Endothelial cell of umbilical vein (primary cell): Measurements from ENCODE around the gene DHRS9. TPM values are rescaled to one million over a fixed set of nuclear protein-coding genes. Genes with fewer than 3 reads are reported as not detected.

Experiments
- BruUV-seq: library from RNA; stranded (reverse); fragments of 400-500 nt; replicated peaks from 2 replicates; lab custom pipeline; 2021; lab: Mats Ljungman, UMichigan
- CTCF ChIA-PET: fragments of 300-600, 350-600 bp; sonication (Branson Sonifier 250); formaldehyde crosslinking; loops from one replicate; lab custom pipeline; 2021; ENCODE audit warnings: antibody characterized with exemption, inconsistent platforms; lab: Charles Lee
- POLR2A ChIA-PET: fragments of 300-600, 350-600 bp; sonication (Branson Sonifier 250); formaldehyde crosslinking; loops from one replicate; lab custom pipeline; 2021; ENCODE audit warnings: antibody characterized with exemption, inconsistent platforms; lab: Charles Lee
- DNase-seq: peaks from one replicate; pipeline ENCODE4 v3.0.0-alpha.2; 2011; ENCODE audit warnings: low read depth, low spot score
- FAIRE-seq: peaks from 2 replicates; lab custom pipeline; 2011; peaks lifted over from hg19 to GRCh38; lab: Jason Lieb, UNC
- H2AFZ ChIP-seq: 2 replicates; pipeline ENCODE4 v1.6.0; 2012; ENCODE audit warnings: low read depth, low read length, control low read depth, inconsistent platforms
- H3K27ac ChIP-seq: 2 replicates; pipeline ENCODE4 v1.5.1; 2011; ENCODE audit warnings: low read depth, mild to moderate bottlenecking, control low read depth, low read length, moderate library complexity; ENCODE audit not compliant: insufficient read depth
- H3K27me3 ChIP-seq, 2 experiments: 2 replicates each; pipeline versions ENCODE4 v1.6.0 to v1.6.1; 2011; ENCODE audit warnings: low read length in 2 of 2, mixed read lengths in 1 of 2; ENCODE audit not compliant: control insufficient read depth in 2 of 2, insufficient read depth in 2 of 2
- H3K36me3 ChIP-seq, 2 experiments: 2 replicates in 1 of 2; 3 replicates in 1 of 2; pipeline ENCODE4 v1.5.1; 2011; ENCODE audit warnings: low read length in 2 of 2, mild to moderate bottlenecking in 1 of 2, moderate library complexity in 1 of 2; ENCODE audit not compliant: control insufficient read depth in 2 of 2, insufficient read depth in 2 of 2; ENCODE audit errors: extremely low read depth in 1 of 2
- H3K4me1 ChIP-seq: 3 replicates; pipeline ENCODE4 v1.5.1; 2011; ENCODE audit warnings: mild to moderate bottlenecking, low read length; ENCODE audit not compliant: control insufficient read depth, insufficient read depth; ENCODE audit errors: extremely low read depth
- H3K4me2 ChIP-seq: 2 replicates; pipeline ENCODE4 v1.6.1; 2011; ENCODE audit warnings: low read length, control low read depth, mixed read lengths; ENCODE audit not compliant: insufficient read depth
- H3K4me3 ChIP-seq, 3 experiments: fragments of 200-600 bp in 1 of 3; sonication (generic), shearing (Covaris generic) in 1 of 3; replicated peaks in 1 of 3; 2 replicates each; pipeline ENCODE4 v1.5.1; 2011 to 2016; ENCODE audit warnings: control low read depth in 3 of 3, low read length in 3 of 3, mild to moderate bottlenecking in 2 of 3, inconsistent platforms in 1 of 3, low read depth in 1 of 3, moderate library complexity in 1 of 3; ENCODE audit not compliant: insufficient read depth in 1 of 3
- H3K79me2 ChIP-seq: 2 replicates; pipeline ENCODE4 v1.6.0; 2012; ENCODE audit warnings: low read length, inconsistent platforms; ENCODE audit not compliant: control insufficient read depth, insufficient read depth
- H3K9ac ChIP-seq: replicated peaks from 2 replicates; pipeline ENCODE3; 2011; ENCODE audit warnings: low read length, control low read depth; ENCODE audit not compliant: insufficient read depth; ENCODE audit errors: extremely low read depth
- H3K9me1 ChIP-seq: replicated peaks from 3 replicates; pipeline ENCODE4 v1.6.0; 2011; ENCODE audit warnings: mild to moderate bottlenecking, low read length; ENCODE audit not compliant: control insufficient read depth, insufficient read depth; ENCODE audit errors: extremely low read depth
- H3K9me3 ChIP-seq: replicated peaks from 2 replicates; pipeline ENCODE4 v1.5.1; 2012; ENCODE audit warnings: low read length, inconsistent platforms; ENCODE audit not compliant: control insufficient read depth, insufficient read depth
- H4K20me1 ChIP-seq: replicated peaks from 2 replicates; pipeline ENCODE3; 2011; ENCODE audit warnings: mild to moderate bottlenecking, low read length; ENCODE audit not compliant: control insufficient read depth, insufficient read depth; ENCODE audit errors: extremely low read depth
- EZH2 ChIP-seq: IDR thresholded peaks from 2 replicates; pipeline ENCODE4 v1.6.1; 2012; ENCODE audit warnings: borderline replicate concordance, low read depth, mild to moderate bottlenecking, moderate library complexity, low read length, inconsistent platforms; ENCODE audit not compliant: severe bottlenecking
- FOS ChIP-seq: IDR thresholded peaks from 2 replicates; pipeline ENCODE4 v1.6.1; 2011; ENCODE audit warnings: mild to moderate bottlenecking, low read length, moderate library complexity, borderline replicate concordance; ENCODE audit not compliant: insufficient read depth
- GATA2 ChIP-seq: IDR thresholded peaks from 2 replicates; pipeline ENCODE4 v1.7.0; 2011; ENCODE audit warnings: low read depth, mild to moderate bottlenecking, moderate library complexity, mixed read lengths, low read length; ENCODE audit not compliant: insufficient read length, insufficient read depth
- JUN ChIP-seq: IDR thresholded peaks from 2 replicates; pipeline ENCODE4 v1.6.1; 2011; ENCODE audit warnings: borderline replicate concordance, low read depth; ENCODE audit not compliant: insufficient read length, insufficient read depth
- MYC ChIP-seq: IDR thresholded peaks from one replicate; pipeline ENCODE4 v1.6.1; 2011; ENCODE audit warnings: mild to moderate bottlenecking, low read depth, low read length
- POLR2A ChIP-seq: IDR thresholded peaks from 2 replicates; pipeline ENCODE4 v1.6.1; 2012; ENCODE audit warnings: low read depth, mild to moderate bottlenecking, control low read depth, low read length
- POLR2AphosphoS5 ChIP-seq: IDR thresholded peaks from 2 replicates; pipeline ENCODE4 v1.6.1; 2012; ENCODE audit warnings: low read depth, mild to moderate bottlenecking, control low read depth, low read length, moderate library complexity; ENCODE audit not compliant: insufficient read depth
- dilution Hi-C: fragments of 300-500 bp; cut with MboI; formaldehyde crosslinking; loops from one replicate; pipeline ENCODE4 v1.15.0; 2019; ENCODE audit warnings: low sequenced_read_pairs; ENCODE audit not compliant: extremely low pct_ligation_motif_present
- intact Hi-C: fragments of 100-400 bp; cut with micrococcal nuclease; formaldehyde crosslinking; loops from one replicate; pipeline ENCODE4 v1.10.0; 2022
- polyA plus RNA-seq, 4 experiments: library from polyadenylated mRNA; depleted of rRNA in 3 of 4; stranded (reverse) in 3 of 4; unstranded in 1 of 4; fragments of >200 nt; gene quantifications; 2 replicates each; pipeline versions ENCODE4 v1.2.1 to v1.2.3, GENCODE V29; 2011 to 2012; ENCODE audit warnings: missing spikeins in 1 of 4
- total RNA-seq: library from RNA; stranded (reverse); gene quantifications from 2 replicates; pipeline ENCODE4 v1.2.3, GENCODE V29; 2021
- TF ChIP-seq, protein P1 (sequence below), 2 donors: IDR thresholded peaks; 1 replicate in 1 of 2; 2 replicates in 1 of 2; pipeline ENCODE4 v1.5.1; 2011; ENCODE audit warnings: low read length in 2 of 2, mild to moderate bottlenecking in 2 of 2, moderate library complexity in 2 of 2, control low read depth in 1 of 2, inconsistent platforms in 1 of 2, low read depth in 1 of 2; ENCODE audit not compliant: insufficient read depth in 1 of 2; ENCODE audit errors: extremely low read depth in 1 of 2
- TF ChIP-seq, protein P2 (sequence below): IDR thresholded peaks from 2 replicates; pipeline ENCODE4 v1.6.1; 2011; ENCODE audit not compliant: insufficient read depth, insufficient read length

DHRS9 gene
- total and polyA plus RNA-seq, 2 donors (not counting 3 experiments of a cell fraction or from before 2014, with no cell fraction given): 0.40 TPM; not detected in 1

DNA sequence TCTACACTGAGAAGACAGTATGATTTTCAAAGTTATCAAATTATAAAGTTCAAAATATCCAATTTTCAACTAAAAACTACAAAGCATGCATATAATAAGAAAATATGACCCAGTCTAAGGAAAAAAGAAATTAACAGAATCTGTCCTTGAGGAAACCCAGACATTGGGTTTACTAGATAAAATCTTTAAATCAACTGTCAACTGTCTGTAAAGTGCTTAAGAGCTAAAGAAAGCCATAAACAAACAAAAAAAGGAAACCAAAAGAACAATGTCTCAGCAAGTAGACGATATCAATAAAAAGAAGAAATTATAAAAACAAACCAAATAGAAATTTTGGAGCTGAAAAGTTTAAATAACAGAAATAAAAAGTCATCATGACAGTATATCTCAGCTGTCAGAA is 27.8 kb upstream of the DHRS9 start:
- FAIRE-seq (no peak), DNase-seq (peak; percentile 8)
- Histone ChIP-seq H3K9ac (no peak overlapping the region), H3K4me3 (no peak overlapping the region), H4K20me1 (no peaks in the 10 kb centered on the region), H3K9me3 (no peaks in the 10 kb centered on the region), H3K27ac (no peak overlapping the region), H3K27me3 (no peaks in the 10 kb centered on the region), H3K36me3 (no peaks in the 10 kb centered on the region), H3K4me1 (no peaks in the 10 kb centered on the region), H3K9me1 (no peaks in the 10 kb centered on the region), H3K4me2 (no peak overlapping the region), H2AFZ (no peak overlapping the region), H3K79me2 (no peaks in the 10 kb centered on the region)
- intact Hi-C loops (no loop called here), dilution Hi-C loops (no loop called here)
- TF ChIP-seq EZH2 (no peak), POLR2AphosphoS5 (no peak), POLR2A (no peak), JUN (no peak), GATA2 (no peak), FOS (no peak), MYC (no peak)
- TF ChIP-seq, protein P1, sequence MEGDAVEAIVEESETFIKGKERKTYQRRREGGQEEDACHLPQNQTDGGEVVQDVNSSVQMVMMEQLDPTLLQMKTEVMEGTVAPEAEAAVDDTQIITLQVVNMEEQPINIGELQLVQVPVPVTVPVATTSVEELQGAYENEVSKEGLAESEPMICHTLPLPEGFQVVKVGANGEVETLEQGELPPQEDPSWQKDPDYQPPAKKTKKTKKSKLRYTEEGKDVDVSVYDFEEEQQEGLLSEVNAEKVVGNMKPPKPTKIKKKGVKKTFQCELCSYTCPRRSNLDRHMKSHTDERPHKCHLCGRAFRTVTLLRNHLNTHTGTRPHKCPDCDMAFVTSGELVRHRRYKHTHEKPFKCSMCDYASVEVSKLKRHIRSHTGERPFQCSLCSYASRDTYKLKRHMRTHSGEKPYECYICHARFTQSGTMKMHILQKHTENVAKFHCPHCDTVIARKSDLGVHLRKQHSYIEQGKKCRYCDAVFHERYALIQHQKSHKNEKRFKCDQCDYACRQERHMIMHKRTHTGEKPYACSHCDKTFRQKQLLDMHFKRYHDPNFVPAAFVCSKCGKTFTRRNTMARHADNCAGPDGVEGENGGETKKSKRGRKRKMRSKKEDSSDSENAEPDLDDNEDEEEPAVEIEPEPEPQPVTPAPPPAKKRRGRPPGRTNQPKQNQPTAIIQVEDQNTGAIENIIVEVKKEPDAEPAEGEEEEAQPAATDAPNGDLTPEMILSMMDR (IDR thresholded peaks at IDR 0.05; ENCODE audit: extremely low read depth in 1 of 2, insufficient read depth in 1 of 2, low read depth in 1 of 2, low read length in 2 of 2): no peak
- TF ChIP-seq, protein P2, sequence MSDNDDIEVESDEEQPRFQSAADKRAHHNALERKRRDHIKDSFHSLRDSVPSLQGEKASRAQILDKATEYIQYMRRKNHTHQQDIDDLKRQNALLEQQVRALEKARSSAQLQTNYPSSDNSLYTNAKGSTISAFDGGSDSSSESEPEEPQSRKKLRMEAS: no peak
- BruUV-seq: no TSS peak
- ChIA-PET CTCF (no interaction called here), POLR2A (no interaction called here)
